Smooth muscle cell (in vitro differentiated cells): ENCODE measurements around the gene ELF1. TPM values are rescaled to one million over a fixed set of nuclear protein-coding genes. Genes with fewer than 3 reads are reported as not detected.
"Not testable (repeated sequence)": the region's sequence is repeated elsewhere in the genome, so short reads cannot be mapped to it uniquely, and the experiment has no call there.

Experiments
- DNase-seq: peaks from one replicate; lab custom pipeline; 2025; ENCODE audit not compliant: unreplicated experiment; lab: John Stamatoyannopoulos, UW
- H2AFZ ChIP-seq: fragments of 200-600 bp; sonication (generic); 2 replicates; pipeline ENCODE4 v1.6.0; 2016; ENCODE audit warnings: antibody characterized with exemption, low read depth, mild to moderate bottlenecking
- H3F3A ChIP-seq: fragments of 200-600 bp; sonication (generic); 2 replicates; pipeline ENCODE4 v1.6.0; 2017; ENCODE audit warnings: antibody characterized with exemption, low read depth
- H3K27ac ChIP-seq: fragments of 200-600 bp; sonication (generic); 2 replicates; pipeline ENCODE4 v1.5.1; 2016; ENCODE audit warnings: low read depth, mild to moderate bottlenecking
- H3K27me3 ChIP-seq: fragments of 200-600 bp; sonication (generic); 2 replicates; pipeline ENCODE4 v1.6.1; 2016; ENCODE audit warnings: low read depth, mild to moderate bottlenecking
- H3K36me3 ChIP-seq: fragments of 200-600 bp; sonication (generic); 2 replicates; pipeline ENCODE4 v1.5.1; 2016; ENCODE audit warnings: low read depth
- H3K4me1 ChIP-seq: fragments of 200-600 bp; sonication (generic); 2 replicates; pipeline ENCODE4 v1.5.1; 2016; ENCODE audit warnings: low read depth
- H3K4me2 ChIP-seq: fragments of 200-600 bp; sonication (generic); 2 replicates; pipeline ENCODE4 v1.6.0; 2016; ENCODE audit warnings: mild to moderate bottlenecking
- H3K4me3 ChIP-seq: fragments of 200-600 bp; sonication (generic); 2 replicates; pipeline ENCODE4 v1.5.1; 2016; ENCODE audit warnings: mild to moderate bottlenecking
- H3K79me2 ChIP-seq: fragments of 200-600 bp; sonication (generic); 2 replicates; pipeline ENCODE4 v1.6.0; 2016; ENCODE audit warnings: low read depth, mild to moderate bottlenecking
- H3K9ac ChIP-seq: fragments of 200-600 bp; sonication (generic); 2 replicates; pipeline ENCODE4 v1.6.0; 2016; ENCODE audit warnings: low read depth
- H3K9me3 ChIP-seq: fragments of 200-600 bp; sonication (generic); replicated peaks from 2 replicates; pipeline ENCODE4 v1.5.1; 2016; ENCODE audit warnings: low read depth
- H4K20me1 ChIP-seq: fragments of 200-600 bp; sonication (generic); 2 replicates; pipeline ENCODE4 v1.6.0; 2016; ENCODE audit warnings: low read depth
- CTCF ChIP-seq: fragments of 200-600 bp; sonication (generic); IDR thresholded peaks from 2 replicates; pipeline ENCODE4 v1.5.1; 2017; ENCODE audit warnings: borderline replicate concordance, mild to moderate bottlenecking, antibody characterized with exemption; ENCODE audit not compliant: insufficient read depth, poor library complexity, severe bottlenecking
- WGBS: methylation state at CpG from one replicate; pipeline ENCODE4 v1.1.7; 2016; ENCODE audit warnings: low lambda C conversion rate; 5-methylcytosine and 5-hydroxymethylcytosine counted together
- polyA plus RNA-seq: library from polyadenylated mRNA; unstranded; fragments of >200 nt; fragmentation: Nextera tagmentation; extraction: Ambion mirVana; gene quantifications from 2 replicates; pipeline ENCODE4 v1.2.1, GENCODE V29; 2016
- total RNA-seq: library from RNA; depleted of rRNA; stranded (reverse); fragments of >200 nt; gene quantifications from 2 replicates; pipeline ENCODE4 v1.2.3, GENCODE V29; 2014

ELF1 gene
- total and polyA plus RNA-seq, 2 experiments from 2014 or later: 21.2 to 53.1 TPM

DNA sequence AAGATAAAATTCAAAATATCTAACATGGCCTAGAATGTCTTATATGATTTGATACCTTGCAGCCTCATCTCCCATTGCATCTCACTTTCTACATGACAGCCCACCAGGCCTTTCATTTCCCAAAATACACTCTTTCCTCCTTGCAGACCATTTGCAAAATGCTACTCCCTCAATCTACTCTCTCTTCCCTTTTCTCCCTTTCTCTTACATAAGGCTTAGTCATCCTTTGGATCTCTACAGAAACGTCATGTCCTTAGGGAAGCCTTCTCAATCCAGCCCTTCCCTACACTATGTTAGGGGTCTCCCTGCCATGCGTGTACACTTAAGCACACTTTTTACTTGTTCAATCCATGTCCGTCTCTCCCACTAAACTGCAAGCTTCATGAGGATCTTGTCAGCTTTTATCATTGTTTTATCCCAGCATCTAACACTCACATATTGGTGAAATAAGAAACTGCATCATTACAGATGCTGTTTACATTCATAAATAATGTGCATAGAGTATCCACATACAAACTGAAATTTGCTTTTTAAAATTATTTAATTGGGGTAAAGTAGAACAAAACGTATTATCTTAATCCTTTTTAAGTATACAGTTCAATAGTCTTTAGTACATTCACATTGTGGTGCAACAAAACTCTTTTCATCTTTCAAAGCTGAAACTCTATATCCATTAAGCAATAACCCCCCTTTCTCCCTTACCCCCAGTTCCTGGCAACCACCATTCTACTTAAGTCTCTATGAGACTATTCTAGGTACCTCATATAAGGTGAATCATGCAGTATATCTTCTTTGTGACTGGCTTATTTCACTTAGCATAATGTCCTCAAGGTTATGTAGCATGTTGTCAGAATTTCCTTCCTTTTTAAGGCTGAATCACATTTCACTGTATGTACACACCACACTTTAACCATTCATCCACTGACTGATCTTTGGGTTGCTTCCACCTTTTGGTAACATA lies 30.6 kb upstream of the ELF1 start:
- no peak overlapping the region for H3K27ac ChIP-seq
- 96% methylated on average over 4 of the region's 4 CpGs for WGBS
- no peak for DNase-seq
- no peak overlapping the region for H2AFZ ChIP-seq
- no peaks in the 10 kb centered on the region for H3K4me1 ChIP-seq
- H3K4me3 ChIP-seq: no peak overlapping the region
- no peaks in the 10 kb centered on the region for H3K9me3 ChIP-seq
- H3K4me2 ChIP-seq: no peak overlapping the region
- H3K79me2 ChIP-seq: peaks cover 77% of the 10 kb centered on the region
- no peaks in the 10 kb centered on the region for H3K36me3 ChIP-seq
- no peaks in the 10 kb centered on the region for H3K27me3 ChIP-seq
- H4K20me1 ChIP-seq: peaks cover 58% of the 10 kb centered on the region
- no peak for TF ChIP-seq CTCF
- H3F3A ChIP-seq: no peaks in the 10 kb centered on the region
- H3K9ac ChIP-seq: no peak overlapping the region

DNA sequence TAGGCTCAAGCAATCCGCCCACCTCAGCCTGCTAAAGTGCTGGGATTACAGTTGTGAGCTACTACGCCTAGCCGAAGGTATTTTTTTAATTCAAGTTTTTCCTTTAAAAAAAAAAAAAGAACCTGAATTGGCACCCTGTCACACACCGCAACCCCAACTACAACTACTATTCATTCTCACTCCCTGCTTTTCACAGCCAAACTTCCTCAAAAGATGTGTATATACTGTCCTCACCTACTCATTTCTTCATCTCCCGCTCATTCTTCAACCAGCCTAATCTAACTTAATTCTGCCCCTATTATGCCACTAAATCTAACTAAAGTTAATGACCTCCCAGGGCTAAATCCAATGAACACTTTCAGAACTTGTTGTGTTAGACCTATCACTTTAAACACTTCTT lies 29.5 kb upstream of the ELF1 start:
- no peaks in the 10 kb centered on the region for H3F3A ChIP-seq
- no peaks in the 10 kb centered on the region for H3K9me3 ChIP-seq
- no peaks in the 10 kb centered on the region for H3K4me1 ChIP-seq
- H3K27me3 ChIP-seq: no peaks in the 10 kb centered on the region
- H4K20me1 ChIP-seq: peaks cover 47% of the 10 kb centered on the region
- no peak overlapping the region for H3K4me3 ChIP-seq
- 97% methylated on average over 5 of the region's 5 CpGs for WGBS
- no peak overlapping the region for H3K27ac ChIP-seq
- no peak overlapping the region for H2AFZ ChIP-seq
- H3K9ac ChIP-seq: no peak overlapping the region
- no peak overlapping the region for H3K4me2 ChIP-seq
- H3K79me2 ChIP-seq: peaks cover 72% of the 10 kb centered on the region
- TF ChIP-seq CTCF: no peak
- no peak for DNase-seq
- no peaks in the 10 kb centered on the region for H3K36me3 ChIP-seq

DNA sequence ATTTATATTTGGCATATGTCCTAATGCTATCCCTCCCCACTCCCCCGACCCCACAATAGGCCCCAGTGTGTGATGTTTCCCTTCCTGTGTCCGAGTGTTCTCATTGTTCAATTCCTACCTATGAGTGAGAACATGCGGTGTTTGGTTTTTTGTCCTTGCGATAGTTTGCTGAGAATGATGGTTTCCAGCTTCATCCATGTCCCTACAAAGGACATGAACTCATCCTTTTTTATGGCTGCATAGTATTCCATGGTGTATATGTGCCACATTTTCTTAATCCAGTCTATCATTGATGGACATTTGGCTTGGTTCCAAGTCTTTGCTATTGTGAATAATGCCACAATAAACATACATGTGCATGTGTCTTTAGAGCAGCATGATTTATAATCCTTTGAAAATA lies 23.3 kb upstream of the ELF1 start:
- not testable (repeated sequence) for H3K27me3 ChIP-seq, H3K4me3 ChIP-seq, H2AFZ ChIP-seq, H3K4me2 ChIP-seq, H3K9me3 ChIP-seq, DNase-seq, H3F3A ChIP-seq, H3K4me1 ChIP-seq, H3K9ac ChIP-seq, H3K27ac ChIP-seq, H3K36me3 ChIP-seq
- 98% methylated on average over 3 of the region's 4 CpGs for WGBS
- Histone ChIP-seq H3K79me2 (peaks cover 64% of the 10 kb centered on the region), H4K20me1 (peaks cover 44% of the 10 kb centered on the region)

GRCh38 chr13:41040584-41041334 lies 21.6 kb upstream of the ELF1 start:
- Histone ChIP-seq H3K9ac (no peak overlapping the region), H3K36me3 (no peaks in the 10 kb centered on the region), H3K79me2 (peaks cover 71% of the 10 kb centered on the region), H3K27ac (no peak overlapping the region), H3K4me3 (no peak overlapping the region), H2AFZ (no peak overlapping the region), H3K9me3 (no peaks in the 10 kb centered on the region), H3K4me1 (no peaks in the 10 kb centered on the region), H4K20me1 (peaks cover 56% of the 10 kb centered on the region), H3K27me3 (no peaks in the 10 kb centered on the region), H3K4me2 (no peak overlapping the region), H3F3A (no peaks in the 10 kb centered on the region)
- TF ChIP-seq CTCF: no peak
- no peak for DNase-seq
- 85% methylated on average over 9 of the region's 9 CpGs for WGBS
